GM10847 (cell line): ENCODE measurements around the gene SEPTIN6.

ENCODE experiments used
- POLR2A ChIP-seq: IDR thresholded peaks from 2 replicates; pipeline ENCODE4 v1.6.1; 2011; ENCODE audit not compliant: insufficient read length; ENCODE audit errors: extremely low read depth

The SEPTIN6 gene

GRCh38 chrX:119695535-119696050 is 2.6 kb upstream of the SEPTIN6 start:
- TF ChIP-seq POLR2A = no peak

GRCh38 chrX:119694601-119695534 is 1.9 kb upstream of the SEPTIN6 start:
- no peak for TF ChIP-seq POLR2A

- no peak for TF ChIP-seq POLR2A
These were observed 1.1 kb upstream of the SEPTIN6 start for GRCh38 chrX:119693996-119694451.

GRCh38 chrX:119692191-119693039 is 553 bp downstream of the SEPTIN6 start:
- no peak for TF ChIP-seq POLR2A

GRCh38 chrX:119690921-119691716 is 1.8 kb downstream of the SEPTIN6 start:
- no peak for TF ChIP-seq POLR2A

GRCh38 chrX:119688911-119689321 is 4.1 kb downstream of the SEPTIN6 start:
- no peak for TF ChIP-seq POLR2A

GRCh38 chrX:119687661-119688413 is 5.1 kb downstream of the SEPTIN6 start:
- TF ChIP-seq POLR2A = no peak

GRCh38 chrX:119686087-119686691 is 6.8 kb downstream of the SEPTIN6 start:
- peak; percentile 9 for TF ChIP-seq POLR2A

- no peak for TF ChIP-seq POLR2A
These were observed 7.5 kb downstream of the SEPTIN6 start for GRCh38 chrX:119685225-119686066.

GRCh38 chrX:119684916-119685224 is 8.1 kb downstream of the SEPTIN6 start:
- TF ChIP-seq POLR2A = no peak

GRCh38 chrX:119682019-119682989 is 10.7 kb downstream of the SEPTIN6 start:
- TF ChIP-seq POLR2A = no peak

- no peak for TF ChIP-seq POLR2A
These were observed 15.3 kb downstream of the SEPTIN6 start for GRCh38 chrX:119677654-119677981.
